Hematopoietic multipotent progenitor cell treated with erythropoietin and hydrocortisone succinate and interleukin-3 and kit ligand, for 17 days (in vitro differentiated cells): Measurements from ENCODE around the gene CFD.
"Not testable (repeated sequence)": the region's sequence is repeated elsewhere in the genome, so short reads cannot be mapped to it uniquely, and the experiment has no call there.

Experiments used
- DNase-seq: peaks from one replicate; pipeline ENCODE4 v3.0.0-alpha.2; 2015; ENCODE audit warnings: low spot score

The CFD gene

GRCh38 chr19:825897-826644 is 33.4 kb upstream of the CFD start:
- DNase-seq: no peak

DNA sequence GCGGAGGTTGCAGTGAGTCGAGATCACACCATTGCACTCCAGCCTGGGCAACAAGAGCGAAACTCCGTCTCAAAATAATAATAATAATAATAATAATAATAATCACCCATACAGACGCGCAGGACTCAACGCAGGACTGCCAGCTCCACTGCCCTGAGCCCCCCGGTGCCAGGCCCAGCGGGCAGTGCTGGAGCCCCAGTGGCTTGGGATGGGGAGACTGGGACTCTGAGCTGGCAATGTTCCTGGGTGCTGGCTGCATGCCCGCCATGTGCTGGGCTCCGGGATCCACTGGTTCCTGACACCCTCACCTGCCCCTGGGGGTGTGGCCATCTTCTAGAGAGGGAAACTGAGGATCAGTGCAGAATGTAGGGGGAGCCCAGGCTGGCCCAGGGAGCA is 32.2 kb upstream of the CFD start:
- DNase-seq: no peak

GRCh38 chr19:827710-828321 is 31.6 kb upstream of the CFD start, which contains the start of gene AZU1:
AZU1 (plus strand) TSS chr19:827837; CDS start chr19:827847, 10 bp downstream.
- DNase-seq: no peak

GRCh38 chr19:829129-829758 is 30.2 kb upstream of the CFD start:
- DNase-seq: no peak

DNA sequence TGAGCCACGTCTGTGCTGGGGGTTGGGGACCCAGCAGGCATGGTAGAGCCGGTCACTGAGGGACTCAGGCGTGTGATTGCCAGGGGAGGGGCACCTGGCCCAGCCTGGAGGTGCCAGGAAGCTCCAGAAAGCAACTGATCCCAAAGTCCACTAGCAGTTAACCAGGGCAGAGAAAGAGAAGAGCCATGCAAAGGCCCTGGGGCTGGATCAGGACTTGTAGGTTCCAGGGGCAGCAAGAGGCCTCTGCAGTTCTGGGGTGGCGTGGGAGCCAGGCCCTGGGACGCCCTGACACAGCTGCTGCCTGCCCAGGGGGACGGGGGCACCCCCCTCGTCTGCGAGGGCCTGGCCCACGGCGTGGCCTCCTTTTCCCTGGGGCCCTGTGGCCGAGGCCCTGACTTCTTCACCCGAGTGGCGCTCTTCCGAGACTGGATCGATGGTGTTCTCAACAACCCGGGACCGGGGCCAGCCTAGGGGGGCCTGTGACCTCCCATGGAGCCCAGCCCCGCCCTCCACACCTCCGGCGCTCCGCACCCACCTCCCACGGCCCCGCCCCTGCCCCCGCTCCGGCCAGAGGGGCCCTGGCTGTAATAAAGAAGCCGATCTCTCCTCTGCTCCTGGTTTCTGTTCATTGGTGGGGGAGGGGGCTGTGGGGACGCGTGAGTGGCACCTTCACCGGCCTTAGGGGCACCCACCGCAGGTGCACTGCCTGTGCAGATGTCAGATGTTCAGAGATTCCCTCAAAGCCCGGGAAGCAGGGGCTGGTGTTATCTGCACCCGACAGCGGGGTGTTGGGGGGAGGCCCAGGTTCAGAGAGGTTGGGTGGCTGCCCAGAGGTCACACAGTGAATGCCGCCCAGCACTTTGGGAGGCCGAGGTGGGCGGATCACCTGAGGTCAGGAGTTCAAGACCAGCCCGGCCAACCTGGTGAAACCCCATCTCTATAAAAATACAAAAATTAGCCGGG is 27.8 kb upstream of the CFD start:
- DNase-seq: no peak

GRCh38 chr19:834216-834615 is 25.2 kb upstream of the CFD start:
- DNase-seq: no peak

GRCh38 chr19:835210-835810 is 24.2 kb upstream of the CFD start:
- no peak for DNase-seq

GRCh38 chr19:840519-841206 is 18.8 kb upstream of the CFD start, which contains the start of gene PRTN3:
PRTN3 (plus strand) TSS chr19:840999; CDS start chr19:841009, 10 bp downstream.
- no peak for DNase-seq

- DNase-seq: not testable (repeated sequence)
Measured at GRCh38 chr19:842802-843179, 16.7 kb upstream of the CFD start.

GRCh38 chr19:843180-843835 is 16.2 kb upstream of the CFD start:
- no peak for DNase-seq

GRCh38 chr19:843836-844545 is 15.5 kb upstream of the CFD start:
- no peak for DNase-seq

DNA sequence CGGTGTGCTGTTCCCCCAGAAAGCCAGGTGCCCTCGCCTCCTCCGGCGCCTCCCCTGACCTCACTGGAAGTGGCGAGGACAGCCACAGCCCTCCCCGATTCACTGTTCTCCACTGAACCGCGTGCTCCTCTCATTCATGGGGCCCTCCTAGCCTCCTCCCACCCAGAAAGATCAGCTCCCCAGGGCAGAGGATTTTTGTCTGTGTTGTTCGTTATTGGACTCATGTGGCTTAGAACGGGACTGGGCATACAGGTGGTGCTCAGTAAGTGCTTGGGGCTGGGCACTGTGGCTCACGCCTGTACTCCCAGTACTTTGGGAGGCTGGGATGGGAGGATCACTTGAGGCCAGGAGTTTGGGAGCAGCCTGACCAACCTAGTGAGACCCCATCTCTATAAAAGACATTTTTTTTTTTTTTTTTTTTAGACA is 14.9 kb upstream of the CFD start:
- DNase-seq: no peak

- DNase-seq: no peak
Measured at GRCh38 chr19:845707-846521, 13.6 kb upstream of the CFD start.

DNA sequence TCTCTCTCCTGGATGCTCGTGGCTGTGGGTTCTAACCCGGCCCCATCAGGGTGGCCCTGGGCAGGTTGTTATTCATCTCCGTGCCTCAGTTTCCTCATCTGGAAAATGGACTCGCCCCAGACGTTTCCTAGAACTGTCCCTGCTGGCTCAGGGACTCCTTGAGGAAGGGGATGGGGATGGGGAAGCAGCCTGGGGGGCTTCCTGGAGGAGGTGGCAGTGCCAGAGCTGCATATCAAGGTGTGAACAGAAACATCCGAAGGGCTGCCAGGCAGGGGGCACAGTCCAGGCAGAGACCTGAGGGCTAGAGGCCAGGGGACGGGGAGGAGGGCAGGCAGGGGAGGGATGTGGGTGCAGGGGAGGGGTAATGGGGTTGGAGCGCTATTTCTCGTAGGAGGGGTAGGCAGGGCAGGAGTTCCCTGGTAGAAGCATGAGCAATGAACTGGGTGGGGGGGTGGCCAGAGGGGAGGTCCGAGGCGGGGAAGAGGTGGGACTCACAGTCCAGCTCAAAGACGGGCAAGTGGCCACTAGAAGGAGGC is 11.0 kb upstream of the CFD start:
- DNase-seq: no peak

DNA sequence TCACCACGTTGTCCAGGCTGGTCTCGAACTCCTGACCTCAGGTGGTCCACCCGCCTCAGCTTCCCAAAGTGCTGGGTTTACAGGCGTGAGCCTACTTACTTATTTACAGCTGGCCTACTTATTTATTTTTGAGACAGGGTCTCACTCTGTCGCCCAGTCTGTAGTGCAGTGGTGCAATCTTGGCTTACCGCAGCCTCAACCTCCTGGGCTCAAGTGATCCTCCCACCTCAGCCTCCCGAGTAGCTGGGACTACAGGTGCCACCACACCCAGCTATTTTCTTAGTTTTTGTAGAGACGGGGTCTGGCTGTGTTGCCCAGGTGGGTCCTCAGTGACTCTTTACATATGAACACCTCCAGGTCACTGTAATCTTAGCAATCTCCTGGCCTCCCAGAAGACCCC is 10.3 kb upstream of the CFD start:
- not testable (repeated sequence) for DNase-seq

DNA sequence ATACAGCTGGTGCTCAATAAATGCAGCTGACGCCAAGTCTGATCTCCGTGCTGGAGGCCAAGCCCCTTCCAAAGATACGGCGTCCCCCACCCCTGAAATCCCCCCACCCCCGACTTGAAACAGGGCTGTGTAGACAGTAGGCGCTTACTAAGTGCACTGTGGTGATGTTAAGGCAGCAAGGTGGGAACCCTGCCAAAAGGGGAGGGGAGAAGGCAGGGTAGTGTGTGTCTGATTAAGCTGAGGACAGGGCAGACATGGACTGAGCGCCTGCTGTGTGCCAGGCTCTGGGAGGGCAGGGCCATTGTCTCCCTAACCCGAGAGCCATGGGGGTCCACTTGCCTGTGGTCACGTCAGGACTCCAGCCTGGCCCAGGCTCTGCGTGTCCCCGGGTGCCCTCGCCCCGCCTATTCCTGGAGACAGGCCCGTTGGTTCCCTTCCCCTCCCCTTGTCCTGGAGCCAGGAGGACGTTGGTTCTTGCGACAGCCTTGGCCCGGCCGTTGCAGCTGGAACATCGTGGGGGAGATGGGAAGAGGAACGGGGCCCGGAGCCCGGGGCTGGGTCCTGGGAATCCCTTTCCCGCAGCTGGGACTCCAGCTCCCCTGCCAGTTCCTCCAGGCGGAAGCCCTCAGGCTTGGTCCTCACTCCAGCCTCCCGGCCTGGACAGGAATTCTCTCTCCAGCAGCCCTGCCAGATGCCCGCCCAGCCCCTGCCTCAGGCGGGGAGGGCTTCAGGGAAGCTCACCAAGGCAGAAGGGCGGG is 9.1 kb upstream of the CFD start:
- DNase-seq: no peak

DNA sequence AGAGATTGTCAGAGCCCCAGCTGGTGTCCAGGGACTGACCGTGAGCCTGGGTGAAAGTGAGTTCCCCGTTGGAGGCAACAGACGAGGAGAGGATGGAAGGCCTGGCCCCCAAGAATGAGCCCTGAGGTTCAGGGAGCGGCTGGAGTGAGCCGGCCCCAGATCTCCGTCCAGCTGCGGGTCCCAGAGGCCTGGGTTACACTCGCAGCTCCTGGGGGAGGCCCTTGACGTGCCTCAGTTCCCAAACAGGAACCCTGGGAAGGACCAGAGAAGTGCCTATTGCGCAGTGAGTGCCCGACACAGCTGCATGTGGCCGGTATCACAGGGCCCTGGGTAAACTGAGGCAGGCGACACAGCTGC is 8.5 kb upstream of the CFD start:
- DNase-seq: no peak
